HG03439 (cell line): ENCODE results near the gene RAET1G.

ENCODE experiments used
- ATAC-seq: cut with Tn5 transposase; IDR thresholded peaks from one replicate; pipeline ENCODE4 v1.9.1; 2021; ENCODE audit warnings: mild to moderate bottlenecking, moderate library complexity; ENCODE audit not compliant: unreplicated experiment

The RAET1G gene

DNA sequence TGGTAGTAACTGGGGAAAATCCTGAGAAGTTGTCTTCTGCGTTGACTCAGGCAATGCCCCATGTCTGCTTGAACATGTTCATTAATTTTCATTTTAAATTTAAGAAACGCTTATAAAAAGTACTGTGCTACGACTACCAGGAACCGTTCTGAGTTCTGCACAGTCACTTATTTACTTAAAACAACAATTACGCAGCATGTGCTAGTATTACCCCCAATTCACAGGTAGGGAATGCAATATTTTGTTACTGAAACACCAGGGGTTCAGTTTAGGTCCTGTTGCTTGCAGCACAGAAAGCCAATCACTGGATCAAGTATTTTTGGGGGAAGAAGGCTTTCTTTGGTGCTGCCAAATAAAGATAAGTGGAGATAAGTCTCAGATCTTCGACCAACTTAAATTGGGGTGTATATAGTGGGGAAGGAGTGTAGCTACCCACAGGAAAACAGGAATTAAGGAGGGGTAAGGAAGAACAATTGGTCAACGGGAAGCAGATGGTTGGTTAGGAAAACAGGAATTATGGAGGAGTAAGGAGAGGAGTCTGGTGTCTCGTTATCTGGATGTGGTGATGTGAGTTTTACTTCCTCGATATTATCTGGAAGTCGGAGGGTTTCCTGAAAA lies 53.5 kb downstream of the RAET1G start:
- ATAC-seq = no peak

DNA sequence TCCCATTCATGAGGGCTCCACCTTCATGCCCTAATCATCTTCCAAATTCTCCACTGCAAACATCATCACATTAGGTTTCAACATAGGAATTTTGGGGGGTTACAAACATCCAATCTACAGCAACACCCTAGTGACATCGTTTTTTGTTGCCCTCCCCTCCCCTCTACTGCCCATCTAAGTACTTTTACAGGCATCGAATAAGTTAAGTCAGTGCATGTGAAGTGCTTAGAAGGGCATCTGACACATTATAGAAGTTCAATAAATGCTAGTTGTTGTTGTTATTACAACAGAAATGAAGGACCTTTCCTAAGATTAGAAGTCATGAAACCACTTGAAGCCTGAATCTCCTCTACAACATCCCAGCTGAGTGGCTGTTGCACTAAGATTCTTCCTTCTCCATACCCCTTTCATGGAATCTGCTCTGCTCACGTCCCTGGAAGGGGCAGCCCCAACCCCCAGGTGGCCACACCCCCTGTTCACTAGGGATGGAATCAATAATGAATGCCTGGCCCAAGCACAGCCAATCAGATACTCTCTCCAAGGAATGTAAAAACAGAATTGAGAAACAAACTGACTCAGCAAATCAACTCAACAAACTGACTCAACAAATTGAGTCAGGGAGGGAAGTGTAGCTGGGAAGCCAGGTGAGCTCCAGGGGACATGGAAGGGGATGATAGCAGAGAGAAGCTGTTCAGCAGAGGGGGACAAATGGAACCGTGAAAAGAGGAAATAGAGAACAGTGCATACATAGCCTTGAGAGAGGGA lies 54.9 kb downstream of the RAET1G start:
- no peak for ATAC-seq
